Stimulated activated CD8-positive, alpha-beta memory T cell treated with anti-CD3 and anti-CD28 coated beads, Interleukin-4, amount 100 ng/mL, for 1 hour (primary cell): ENCODE measurements around the gene MFAP3L.
"Not testable (repeated sequence)": the region's sequence is repeated elsewhere in the genome, so short reads cannot be mapped to it uniquely, and the experiment has no call there.

ENCODE experiments used
- DNase-seq, 2 donors: peaks; one replicate each; pipeline ENCODE4 v3.0.0-alpha.2; 2020; ENCODE audit warnings: low read depth in 2 of 2, low spot score in 1 of 2

Gene MFAP3L

GRCh38 chr4:170026253-170027021 is at the start of gene MFAP3L:
TSS of gene MFAP3L (minus strand) at chr4:170026395. CDS start at chr4:170005877, 20,518 bp downstream.
- peak; percentile 36 to 59 for DNase-seq

- no peak for DNase-seq
These were observed 45.0 kb upstream of the MFAP3L start for GRCh38 chr4:170071196-170071595.

GRCh38 chr4:170068438-170069128 is 42.4 kb upstream of the MFAP3L start:
- DNase-seq, result no peak

GRCh38 chr4:170059421-170059820 is 33.2 kb upstream of the MFAP3L start:
- DNase-seq, result no peak

DNA sequence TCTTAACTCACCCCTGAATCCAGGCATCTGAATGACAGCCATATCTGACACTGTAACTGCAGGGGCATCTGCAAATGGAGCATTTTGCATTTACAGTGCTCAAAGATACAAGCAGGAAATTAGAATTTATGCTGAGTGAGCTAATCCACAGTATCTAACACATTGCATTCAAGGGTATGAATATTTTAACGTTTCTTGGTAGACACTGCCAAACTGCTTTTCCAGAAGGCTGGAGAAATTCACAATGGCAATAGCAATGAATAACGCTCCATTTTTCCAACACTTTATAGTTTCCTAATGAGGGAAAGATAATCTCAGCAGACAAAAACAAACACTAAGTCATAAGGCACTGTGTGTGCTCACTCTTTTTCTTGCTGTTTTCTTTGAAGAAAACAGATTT is 32.6 kb upstream of the MFAP3L start:
- no peak for DNase-seq

DNA sequence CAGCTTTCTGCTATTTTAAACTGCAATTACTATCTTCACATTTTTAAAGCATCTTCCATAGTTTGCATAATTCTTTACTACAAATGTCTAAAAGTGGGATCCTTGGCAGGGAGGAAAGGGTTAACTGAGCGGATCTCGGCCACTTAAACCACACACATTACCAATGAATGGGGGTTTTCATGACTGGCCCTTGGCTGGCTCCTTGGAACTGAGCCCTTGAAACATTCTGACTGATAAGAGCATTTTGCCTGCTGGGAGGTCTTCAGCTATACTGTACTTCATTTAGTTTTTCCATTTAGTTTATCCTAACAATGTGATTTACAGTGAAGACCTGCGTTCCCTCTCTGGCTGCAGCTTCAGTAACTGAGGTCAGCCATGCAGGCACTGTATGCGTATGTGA is 31.7 kb upstream of the MFAP3L start:
- DNase-seq, result no peak

DNA sequence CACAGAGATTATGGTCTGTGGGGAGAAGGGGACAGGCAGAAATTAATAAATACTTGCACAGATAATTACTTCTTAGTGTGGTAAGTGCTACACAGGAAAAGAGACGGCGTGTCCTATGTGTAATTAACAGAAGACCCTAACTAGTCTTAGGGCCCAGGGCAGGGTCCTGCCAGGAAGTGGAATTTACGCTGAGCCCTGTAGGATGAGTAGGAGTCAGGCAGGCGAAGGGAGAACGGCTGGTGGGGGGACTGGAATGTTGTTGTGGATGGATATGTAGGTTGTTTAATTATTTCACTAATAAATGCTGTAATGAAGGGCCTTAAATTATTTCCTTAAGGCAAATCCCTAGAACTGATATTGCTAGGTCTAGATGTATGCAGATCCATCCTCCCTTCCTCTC is 26.7 kb upstream of the MFAP3L start:
- no peak for DNase-seq

DNA sequence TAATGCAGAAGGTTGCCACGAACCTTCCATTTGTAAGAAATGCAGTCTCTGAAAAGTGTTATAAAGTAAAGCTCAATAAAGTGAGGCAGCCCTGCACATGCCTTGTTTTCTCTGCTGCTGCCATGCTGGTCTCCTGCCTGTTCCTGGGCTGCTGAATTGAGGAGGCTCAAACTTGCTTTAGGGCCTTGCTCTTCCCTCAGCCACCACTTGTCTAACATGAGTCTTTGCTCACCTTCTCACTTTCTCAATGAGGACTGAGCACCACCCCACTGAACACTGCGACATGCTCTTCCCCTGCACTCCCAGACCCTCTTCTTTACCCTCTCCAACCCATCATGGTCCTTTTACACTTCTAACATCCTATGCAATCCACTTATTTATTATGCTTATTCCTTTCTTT is 25.2 kb upstream of the MFAP3L start:
- no peak for DNase-seq

DNA sequence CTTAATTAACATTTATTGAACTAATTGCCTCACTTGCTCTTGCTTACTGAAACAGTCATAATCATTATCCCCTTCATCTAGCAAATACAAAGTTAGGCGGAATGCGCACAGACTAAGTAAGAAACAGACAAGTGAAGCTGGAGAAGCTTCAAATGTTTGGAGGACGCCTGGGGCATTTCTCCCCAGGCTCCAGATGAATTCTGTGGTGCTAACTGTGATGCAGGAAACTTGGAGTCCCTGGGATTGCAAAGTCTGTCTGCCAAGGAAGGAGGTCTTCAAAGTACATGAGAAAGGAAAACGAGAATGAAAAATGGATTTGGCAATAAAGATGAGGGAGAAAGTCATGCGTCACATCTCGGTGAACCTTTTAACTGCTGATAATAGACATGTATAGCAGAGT is 23.6 kb upstream of the MFAP3L start:
- DNase-seq, result no peak

DNA sequence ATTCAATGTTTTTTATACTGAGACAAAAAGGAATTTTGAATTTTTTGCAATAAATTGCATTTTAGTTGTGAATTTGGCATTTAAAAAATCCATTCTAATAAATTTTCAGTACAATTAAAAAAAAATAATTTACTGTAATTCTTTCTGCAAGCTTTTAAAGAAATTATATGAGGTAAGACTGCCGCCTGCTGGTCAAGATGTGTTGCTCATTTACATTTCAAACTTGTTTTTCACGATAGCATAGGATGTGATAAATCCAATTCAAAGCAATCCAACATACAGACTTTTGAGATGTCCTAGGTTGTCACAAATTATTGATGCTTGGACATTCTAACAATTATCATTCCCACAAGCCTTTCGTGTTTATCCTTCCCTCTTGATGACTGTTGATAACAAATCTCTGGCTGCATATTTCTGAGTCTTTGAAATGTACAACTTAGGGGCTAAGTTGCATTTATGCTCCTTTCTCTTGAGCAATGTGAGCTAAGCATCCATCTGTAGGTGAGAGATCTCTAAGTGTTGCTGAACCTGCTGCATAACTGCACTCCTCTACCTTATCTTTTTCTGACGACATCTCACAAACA is 21.7 kb upstream of the MFAP3L start:
- peak; percentile 11 to 17 for DNase-seq

DNA sequence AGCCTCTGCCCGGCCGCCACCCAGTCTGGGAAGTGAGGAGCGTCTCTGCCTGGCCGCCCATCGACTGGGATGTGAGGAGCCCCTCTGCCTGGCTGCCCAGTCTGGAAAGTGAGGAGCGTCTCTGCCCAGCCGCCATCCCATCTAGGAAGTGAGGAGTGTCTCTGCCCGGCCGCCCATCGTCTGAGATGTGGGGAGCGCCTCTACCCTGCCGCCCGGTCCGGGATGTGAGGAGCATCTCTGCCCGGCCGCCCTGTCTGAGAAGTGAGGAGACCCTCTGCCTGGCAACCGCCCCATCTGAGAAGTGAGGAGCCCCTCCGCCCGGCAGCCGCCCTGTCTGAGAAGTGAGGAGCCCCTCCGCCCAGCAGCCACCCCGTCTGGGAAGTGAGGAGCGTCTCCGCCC is 20.0 kb upstream of the MFAP3L start:
- not testable (repeated sequence) for DNase-seq

GRCh38 chr4:170040031-170040680 is 14.0 kb upstream of the MFAP3L start:
- DNase-seq, result no peak

DNA sequence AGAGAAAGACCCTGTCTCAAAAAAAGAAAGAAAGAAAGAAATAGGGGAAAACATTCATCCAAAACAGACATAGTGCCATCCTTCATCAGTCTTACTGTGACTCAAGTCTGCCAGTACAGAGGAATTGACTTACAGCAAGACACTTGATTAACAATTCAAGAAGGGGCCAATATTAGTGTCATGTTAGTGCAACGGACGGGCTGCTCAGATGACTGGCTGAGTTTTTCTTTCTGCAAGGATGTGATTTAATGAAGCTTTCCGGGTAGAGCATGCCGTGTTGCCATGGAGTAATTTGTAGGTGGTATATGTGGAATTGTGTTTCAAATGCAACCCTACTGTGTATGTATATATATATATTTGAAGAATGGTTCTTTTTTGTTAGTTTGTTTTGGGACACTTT is 12.6 kb upstream of the MFAP3L start:
- no peak for DNase-seq

GRCh38 chr4:170038232-170038631 is 12.0 kb upstream of the MFAP3L start:
- DNase-seq, result no peak

DNA sequence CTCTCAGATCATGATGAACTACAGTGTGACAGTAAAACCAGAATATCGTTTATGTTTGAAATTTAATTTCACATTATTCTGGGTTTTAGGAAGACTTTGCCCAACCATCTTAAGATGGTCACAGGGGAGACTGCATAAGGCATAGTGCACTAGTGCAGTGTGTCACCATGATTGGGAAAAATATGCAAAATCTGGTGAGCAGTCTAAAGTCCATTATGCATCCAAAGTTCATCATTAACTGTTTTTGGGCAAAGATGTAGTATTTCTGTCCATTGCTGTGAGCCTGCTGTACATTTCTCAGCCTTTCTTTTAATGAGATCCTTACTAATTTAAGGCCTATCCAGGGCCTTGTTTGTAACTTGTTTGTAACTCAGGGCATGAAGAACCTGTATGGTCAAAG is 11.3 kb upstream of the MFAP3L start:
- no peak for DNase-seq

DNA sequence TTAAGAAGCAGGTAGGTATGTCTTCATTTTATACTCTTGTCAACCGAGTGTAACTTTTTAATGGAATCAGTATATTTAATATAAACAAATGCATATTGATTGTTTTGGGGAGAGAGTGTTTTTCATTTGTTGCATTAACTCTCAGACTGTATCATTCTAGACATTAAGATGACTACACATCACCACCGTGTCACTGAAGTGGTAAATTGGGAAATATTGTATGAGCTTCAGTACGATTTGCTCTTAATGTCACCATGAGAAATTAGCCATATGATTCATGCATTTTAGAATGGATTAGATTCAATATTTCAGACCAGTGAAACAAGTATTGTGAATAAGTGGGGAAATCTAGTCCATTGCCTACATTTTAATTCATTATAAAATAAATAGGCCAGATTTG is 9.7 kb upstream of the MFAP3L start:
- no peak for DNase-seq

- DNase-seq, result no peak
These were observed 9.0 kb upstream of the MFAP3L start for GRCh38 chr4:170035231-170035630.

DNA sequence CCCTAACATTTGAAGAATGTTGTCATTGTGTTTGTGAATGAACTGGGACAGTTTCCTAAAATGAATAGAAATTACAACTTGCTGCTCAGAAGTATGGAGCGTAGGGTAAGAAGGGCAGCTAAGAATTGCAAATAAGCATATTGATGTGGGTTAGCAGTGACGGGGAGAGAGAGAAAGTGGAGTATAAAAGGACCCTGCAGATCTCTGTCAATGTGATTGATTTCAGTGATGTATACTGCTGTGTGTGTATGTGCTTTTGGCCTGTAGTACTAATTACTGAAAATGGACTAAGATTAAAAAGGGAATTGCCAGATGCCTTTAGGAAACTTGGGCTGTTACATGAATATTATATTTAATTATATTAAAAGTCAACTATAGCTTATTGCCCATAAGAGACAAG is 7.8 kb upstream of the MFAP3L start:
- no peak for DNase-seq

DNA sequence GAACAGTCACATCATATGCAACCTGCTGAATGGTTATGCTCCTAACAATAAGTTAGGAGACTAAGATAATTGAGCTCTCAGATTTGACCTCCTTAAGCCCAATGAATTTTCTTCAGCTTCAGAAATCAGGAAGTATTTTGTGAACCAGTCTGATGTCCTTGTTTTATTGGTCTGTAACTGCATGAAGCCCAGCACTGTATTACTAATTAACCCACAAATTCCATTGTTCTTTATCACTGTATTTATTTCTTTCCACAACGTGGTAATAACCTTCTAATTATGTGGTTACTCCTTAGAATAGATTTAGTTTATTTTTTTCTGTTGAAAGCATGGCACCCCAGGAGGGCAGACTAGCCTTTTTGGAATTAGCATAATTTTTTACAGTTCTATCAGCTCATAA is 3.9 kb upstream of the MFAP3L start:
- no peak for DNase-seq

GRCh38 chr4:170027181-170027829 is 1.1 kb upstream of the MFAP3L start:
- DNase-seq, result peak; percentile 59 to 76

DNA sequence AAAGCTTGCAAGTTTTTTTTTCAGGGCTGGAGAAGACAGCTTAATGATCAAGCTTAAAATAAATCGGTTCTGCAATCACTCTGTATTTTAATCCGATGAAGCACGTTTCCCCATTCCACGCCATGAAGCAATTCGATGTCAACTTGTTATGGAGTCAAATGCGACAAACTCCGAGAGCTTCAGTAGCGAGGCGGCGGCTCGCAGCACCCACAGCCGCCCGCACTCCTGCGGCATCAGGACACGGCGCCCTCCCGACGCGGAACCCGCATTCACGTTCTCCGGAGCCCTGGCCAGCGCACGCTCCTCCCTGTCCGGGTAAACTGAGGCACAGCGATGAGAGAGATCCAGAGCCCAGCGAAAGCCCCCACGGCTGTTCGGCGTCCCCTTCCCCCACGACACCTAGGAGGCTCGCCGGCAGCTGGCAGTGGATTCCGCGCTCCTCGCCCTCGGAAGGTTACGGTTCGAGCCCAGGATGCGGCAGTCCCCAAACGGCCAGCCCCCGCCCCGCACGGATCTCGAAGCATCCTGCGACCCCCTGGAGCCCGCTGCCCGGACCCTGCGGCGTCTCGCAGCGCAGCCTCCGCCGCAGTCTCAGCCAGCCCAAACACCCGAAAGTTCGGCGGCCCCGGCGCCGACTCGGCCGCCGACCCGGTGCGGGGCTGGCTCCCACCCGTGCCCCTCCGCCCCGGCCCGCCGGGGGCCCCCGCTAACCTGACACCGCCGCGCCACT is 507 bp downstream of the MFAP3L start:
- no peak for DNase-seq
